GM20431 (cell line): ENCODE data around the gene EDN2.

Experiments used
- in situ Hi-C: fragments of 300-500 bp; cut with MseI, MboI; formaldehyde crosslinking; loops from one replicate; pipeline ENCODE4 v1.15.0; 2020; ENCODE audit warnings: low sequenced_read_pairs; ENCODE audit not compliant: unreplicated experiment

The EDN2 gene

DNA sequence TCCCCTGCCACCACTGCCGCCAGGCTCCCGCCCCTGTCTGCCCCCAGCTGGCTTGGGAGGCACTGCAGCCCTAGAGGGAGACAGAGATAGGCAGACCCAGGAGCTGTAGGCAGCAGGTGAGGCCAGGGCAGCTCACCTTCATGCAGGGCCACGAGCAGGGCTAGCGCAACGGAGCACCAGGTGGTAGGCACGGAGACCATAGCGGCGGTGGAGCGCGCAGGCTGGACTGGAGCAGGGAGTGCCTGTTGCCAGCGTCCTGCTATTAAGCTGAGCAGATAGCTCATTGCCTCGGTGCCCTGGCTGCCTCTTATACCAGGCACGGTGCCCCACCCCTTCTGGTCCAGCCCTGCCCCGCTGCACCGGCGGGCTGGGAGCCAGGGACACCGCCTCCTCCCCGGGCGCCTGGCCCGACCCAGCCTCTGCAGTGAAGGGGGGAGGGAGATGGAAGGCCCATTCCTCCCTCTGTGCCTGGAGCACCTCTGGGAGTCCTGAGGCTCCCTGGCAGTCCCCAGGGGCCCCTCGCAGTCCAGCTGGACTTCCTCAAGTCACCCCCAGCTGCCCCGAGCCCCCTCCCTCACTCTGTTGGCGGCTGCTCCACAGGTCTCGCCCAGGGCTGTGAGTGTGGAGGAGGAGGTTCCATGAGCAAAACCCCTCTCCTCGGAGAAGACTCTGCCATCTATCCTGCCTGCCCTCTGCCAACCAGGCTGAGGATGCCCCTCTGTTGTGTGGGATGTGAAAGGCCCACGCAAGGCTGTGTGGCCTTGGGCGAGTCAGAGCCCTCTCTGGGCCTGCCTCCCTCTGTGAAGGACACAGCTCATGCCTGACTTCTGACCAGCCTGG, at the start of gene EDN2:
Gene EDN2, minus strand, starts transcription at position 282 of the 840 bp plus-strand sequence. Its CDS starts 82 bp downstream, at position 200.
- in situ Hi-C loops, result no loop called here

DNA sequence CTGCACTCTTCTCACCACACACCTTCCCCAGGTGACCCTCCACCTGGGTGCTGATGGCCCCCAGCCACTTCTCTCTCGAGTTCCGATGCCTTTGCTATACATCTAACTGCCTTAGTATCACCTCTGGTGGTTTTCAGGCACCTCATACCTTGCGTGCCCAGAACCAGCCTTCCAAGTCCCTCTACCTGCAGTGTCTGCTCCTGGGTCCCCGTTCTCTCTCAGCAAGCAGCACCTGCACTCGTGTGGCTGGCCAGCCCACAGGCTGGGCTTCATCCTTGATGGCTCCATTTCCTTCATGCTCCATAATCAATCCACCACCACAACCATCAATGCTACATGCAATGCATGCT, 49.2 kb upstream of the EDN2 start:
- in situ Hi-C loops, result no loop called here

DNA sequence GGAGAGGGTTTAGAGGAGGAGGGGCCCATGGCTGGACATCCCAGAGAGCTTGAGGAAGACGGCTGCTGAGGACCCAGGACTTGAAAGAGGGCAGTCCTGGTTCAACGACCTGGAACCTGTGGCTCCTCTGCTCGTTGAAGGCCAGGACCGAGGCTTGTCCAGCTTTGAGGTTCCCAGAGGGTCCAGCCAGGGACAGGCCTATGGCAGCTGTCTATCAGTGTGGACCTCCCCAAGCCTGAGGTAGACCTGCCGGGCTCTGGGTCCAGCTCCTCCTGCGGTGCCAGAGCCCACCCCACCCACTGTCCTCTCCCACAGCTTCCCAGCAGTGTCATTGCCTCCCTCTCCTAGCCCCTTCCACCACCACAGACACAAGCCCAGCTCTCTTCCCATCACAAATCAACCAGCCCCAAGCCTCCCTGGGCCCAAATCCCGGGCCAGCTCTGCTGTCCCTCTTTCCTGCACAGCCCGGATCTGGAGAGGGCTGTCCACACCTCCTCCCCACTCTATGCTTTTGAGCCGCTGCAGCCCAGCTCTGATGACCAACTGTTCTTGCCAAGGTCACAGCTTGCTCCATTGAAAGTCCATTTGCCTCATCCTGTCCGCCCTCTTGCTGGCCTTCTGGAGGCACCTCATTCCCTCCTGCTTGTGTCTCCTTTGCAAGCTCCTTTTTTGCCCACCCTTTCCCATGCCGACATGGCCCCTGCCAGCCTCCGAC, 48.7 kb upstream of the EDN2 start:
- in situ Hi-C loops, result no loop called here

DNA sequence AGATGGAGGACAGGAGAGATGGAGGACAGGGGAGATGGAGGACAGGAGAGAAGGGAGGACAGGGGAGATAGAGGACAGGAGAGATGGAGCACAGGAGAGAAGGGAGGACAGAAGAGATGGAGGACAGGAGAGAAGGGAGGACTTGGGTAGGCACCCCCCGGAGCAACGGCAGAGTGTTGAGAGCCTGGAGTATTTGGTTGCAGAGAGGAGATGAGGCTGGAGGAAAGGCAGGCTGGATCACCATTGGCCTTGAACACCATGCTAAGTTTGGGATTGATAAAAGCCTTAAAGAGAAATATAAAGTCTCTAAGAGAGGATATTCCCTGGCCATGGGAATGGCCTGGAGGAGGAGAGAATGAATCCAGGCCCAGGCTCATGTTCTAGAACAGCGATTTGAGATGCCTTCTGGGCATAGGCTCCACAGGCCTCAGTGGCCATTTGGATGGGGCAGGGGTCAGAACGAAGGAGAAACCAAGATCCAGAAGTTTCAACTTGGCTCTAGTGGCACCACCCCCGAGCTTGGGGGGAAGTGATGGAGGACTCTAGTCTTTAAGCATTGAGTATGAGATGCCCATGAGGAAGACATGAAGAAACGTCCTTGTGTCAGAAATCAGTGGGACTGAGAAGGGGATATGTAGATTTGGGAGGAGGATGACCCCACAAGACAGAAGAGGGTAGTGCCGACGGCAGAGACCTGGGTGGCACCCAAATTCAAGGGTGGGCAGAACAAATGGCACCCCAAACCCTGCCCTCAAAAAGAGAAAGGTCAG, 47.9 kb upstream of the EDN2 start:
- in situ Hi-C loops, result no loop called here

DNA sequence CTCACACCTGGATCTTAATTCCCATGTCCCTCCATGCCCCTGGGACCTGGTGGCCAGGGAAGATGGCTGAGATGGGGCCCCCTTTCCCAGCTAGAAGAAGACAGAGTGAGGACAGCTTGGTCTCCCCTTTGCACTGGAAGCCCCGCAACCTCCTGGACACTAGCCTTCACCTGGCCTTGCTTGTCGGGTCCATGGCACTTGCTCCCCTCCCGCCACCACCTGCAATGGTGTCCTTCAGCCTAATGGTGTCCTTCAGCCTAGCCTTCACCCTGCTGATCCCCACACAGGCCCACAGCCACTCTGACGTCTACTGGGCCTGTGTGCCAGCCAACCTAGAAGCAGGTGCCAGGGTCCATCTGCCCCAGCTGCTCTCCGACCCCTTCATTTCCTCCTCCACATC, 45.9 kb upstream of the EDN2 start:
- in situ Hi-C loops, result no loop called here

DNA sequence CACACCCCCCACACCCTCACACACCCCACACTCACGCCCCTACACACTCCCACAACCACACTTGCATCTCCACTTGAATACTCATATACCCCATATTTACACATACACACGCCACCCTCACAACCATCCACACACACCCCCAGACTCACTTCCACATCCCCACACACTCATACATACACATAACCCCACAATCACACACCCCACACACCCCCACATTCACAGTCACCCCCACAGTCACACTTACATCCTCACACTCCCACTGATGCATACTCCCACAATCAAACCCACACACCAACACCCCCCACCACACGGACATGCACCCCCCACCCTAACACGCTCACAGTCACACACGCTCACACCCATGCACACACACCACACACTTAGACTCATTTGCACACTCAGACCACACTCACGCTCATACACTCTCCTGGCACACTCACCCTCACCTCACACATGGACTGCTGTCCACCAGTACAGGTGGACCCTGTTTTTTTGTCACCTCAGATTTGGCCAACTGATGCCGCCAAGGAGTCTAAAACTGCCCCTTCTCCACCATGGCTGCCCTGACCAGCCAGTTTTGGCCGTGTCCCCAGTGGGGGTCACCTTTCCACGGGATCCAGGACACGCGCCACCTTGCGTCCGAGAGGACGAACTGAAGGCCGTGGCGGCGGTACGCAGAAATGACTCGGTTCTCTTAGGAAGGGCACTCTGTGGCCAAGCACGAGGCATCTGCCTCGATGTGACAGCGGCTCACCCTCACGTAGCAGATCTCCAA, 45.3 kb upstream of the EDN2 start:
- in situ Hi-C loops, result no loop called here

DNA sequence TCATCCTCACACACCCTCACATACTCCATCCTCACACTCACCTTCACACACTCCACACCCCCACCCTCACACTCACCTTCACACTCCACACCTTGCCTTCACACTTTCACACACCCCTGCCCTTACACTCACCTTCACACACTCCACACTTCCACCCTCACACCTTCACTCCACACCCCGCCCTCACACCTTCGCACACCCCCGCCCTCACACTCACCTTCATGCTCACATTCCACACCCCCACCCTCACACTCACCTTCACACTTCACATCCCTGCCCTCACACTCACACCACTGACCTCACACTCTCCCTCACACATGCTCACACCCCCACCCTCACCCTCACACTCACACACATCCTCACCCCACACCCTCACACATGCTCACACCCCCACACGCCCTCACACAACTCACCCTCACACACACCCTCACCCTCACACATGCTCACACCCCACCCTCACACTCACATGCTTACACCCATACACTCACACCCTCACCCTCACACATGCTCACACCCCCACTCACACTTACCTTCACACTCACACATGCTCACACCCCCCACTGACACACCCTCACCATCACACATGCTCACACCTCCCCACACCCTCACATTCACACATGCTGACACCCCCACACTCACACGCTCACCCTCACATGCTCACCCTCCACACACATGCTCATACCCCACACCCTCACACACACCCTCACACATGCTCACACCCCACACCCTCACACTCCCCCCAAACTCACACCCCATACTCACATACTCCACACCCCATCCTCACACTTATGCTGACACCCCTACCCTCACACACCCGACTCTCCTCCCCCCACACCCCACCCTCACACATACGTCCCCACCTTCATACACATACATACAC, 44.5 kb upstream of the EDN2 start:
- in situ Hi-C loops, result no loop called here

DNA sequence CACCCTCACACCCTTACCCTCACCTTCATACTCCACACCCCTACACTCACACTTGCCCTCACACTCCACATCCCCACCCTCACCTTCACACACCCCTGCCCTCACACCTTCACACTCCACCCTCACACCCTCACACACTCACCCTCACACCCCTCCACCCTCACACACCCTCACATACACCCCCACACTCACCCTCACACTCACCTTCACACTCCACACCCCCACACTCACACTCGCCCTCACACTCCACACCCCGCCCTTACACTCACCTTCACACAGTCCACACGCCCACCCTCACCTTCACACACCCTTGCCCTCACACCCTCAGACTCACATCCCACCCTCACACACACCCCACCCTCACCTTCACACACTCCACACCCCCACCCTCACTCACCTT, 43.6 kb upstream of the EDN2 start:
- in situ Hi-C loops, result no loop called here

DNA sequence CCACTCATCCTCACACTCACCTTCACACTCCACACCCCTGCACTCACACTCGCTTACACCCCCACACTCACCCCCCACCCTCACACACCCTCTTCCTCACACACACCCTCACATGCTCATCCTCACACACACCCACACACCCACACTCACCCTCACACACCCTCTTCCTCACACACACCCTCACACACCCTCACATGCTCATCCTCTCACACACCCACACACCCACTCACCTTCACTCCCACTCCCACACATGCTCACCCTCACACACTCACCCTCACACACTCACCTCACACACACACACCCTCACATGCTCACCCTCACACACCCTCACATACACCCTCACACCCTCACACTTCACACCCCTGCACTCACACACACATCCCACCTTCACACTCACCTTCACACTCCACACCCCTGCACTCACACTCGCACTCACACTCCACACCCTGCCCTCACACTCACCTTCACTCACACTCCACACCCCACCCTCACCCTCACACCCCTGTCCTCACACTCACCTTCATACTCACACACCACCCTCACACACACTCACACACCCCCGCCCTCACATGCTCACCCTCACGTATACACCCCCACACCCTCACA, 42.6 kb upstream of the EDN2 start:
- in situ Hi-C loops, result no loop called here

DNA sequence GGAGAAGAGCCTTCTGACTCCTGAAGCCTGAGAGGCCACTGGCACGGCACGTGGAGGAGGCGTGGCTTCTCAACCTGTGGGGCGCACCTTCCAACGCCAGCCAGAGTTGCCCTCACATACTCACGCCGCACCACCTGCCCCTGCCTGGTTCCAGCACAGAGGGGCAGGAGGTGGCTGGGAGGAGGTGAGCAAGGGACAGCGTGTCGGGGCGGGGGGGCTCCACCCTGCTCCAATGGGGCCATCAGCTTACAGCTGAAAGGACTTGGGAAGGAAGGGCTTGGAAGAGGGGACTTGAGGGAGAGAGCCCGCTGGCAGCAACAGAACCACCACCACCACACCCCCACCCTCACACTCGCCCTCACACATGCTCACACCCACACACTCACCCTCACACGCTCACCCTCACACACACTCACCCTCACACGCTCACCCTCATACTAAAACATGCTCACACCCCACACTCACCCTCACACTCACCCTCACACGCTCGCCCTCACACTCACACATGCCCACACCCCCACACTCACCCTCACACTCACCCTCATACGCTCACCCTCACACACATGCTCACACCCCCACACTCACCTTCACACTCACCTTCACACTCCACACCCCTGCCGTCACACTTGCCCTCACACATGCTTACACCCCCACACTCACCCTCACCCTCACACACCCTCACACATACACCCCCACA, 41.6 kb upstream of the EDN2 start:
- in situ Hi-C loops, result no loop called here

DNA sequence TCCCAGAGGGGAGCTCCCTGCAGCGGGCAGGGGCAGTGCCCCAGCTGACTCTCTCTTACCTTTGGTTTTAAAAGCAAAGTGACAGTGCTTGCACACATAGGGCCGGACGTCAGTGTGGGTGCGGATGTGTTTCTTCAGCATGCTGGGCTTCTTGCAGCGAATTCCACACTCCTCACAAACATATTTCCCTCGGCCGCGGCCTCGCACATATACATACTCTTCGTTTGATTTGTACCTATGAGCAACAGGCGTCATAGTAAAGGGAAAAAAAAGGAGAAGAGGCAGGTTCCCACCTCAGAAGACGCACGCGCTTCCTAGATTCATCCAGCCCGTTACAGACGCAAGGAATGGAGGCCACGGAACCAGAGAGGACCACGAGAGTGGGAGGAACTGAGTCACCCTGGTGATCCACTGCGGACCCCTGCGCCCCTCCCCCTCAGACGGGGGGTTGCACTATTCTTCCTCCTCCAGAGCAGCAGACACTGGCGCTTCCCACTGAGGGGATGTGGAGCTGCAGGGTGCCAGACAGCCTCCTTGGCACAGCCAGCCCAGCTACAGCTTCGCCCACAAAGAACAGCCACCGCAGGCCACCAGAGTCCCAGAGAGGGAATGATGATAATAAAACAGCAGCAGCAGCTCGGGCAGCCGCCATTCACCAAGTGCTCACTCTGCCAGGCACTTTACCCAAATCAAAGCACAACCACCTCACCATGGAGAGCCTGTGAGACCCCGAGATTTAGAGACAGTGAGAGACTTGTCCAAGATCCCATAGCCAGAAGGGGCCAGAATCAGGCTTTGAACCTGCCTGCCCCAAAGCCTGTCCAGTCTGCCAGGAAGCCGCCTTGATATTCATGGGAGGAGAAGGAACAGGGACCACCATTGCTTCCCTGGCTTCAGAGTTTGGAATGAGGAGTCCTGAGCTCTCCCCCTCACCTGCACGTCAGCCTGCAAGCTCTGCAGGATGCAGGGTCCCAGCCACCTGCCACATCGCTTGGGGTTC, 40.5 kb upstream of the EDN2 start:
- in situ Hi-C loops, result no loop called here

DNA sequence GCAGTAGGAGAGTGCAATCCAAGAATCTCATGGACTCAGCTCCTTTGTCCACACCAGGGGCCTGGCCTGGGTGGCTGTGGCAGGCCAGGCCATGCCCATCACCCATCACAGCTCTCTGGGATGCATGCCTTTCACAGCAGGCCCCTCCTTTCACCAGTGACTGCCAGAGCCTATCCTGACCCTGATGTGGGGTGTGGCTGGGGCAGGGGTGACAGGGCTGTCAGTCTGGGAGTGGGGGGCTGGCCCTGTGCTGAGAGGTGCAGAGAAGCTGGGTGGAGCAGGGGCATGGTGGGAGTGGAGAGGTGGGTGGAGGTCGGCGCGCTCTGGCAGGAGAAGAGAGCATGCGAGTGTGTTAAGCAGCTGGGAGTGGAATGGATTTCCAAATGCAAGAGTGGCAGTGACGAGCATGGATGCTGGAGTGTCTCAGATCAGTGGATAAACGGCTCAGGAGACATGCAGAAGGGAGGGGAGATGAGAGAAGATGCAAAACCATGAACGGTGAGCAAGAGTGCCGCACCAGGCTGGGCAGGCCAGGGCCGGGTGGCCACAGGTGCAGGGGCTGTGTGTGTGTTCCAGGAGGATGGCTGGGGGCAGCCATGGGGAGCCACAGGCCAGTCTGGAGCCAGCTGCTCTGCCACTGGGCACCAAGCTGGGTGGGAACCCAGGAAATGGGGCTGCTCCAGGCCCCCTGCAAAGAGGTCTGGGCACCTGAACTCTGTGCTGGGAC, 39.6 kb upstream of the EDN2 start:
- in situ Hi-C loops, result no loop called here

DNA sequence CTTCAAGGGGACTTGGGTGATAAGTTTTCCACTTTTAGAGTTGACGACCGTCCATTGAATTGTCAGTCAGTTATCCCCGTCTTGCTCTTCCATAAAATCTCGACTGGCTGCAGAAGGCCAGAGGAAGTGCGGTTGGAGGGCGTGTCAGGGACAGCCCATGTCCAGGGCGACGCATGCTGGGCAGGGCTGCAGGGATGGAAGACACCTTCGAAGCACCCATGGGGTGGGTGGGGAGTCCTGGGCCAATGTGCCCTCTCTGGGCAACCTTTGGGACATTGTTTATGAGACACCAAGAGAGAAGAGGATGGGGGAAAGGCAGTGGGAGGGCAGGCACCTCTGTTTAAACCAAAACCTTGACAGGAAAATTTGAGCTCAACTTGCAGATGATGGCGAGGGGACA, 38.6 kb upstream of the EDN2 start:
- in situ Hi-C loops, result no loop called here

DNA sequence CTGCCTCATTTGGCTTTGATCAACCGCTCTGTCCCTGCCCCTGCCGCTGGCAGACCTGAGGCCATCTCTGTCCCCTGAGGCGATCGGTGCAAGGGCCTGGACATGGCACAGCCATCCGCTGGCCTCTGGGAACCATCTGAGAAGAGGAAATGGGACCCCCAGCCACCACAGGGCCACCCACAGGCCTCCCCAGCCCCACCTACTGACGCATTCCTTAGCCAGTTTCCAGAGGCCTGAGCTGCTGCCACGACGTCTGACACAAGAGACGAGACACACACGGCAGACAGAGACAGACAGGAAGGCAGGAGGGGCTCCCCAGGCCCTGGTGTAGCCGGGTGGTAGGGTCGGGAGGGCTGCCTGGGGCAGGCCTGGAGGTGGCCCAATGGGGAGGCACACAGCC, 37.3 kb upstream of the EDN2 start:
- in situ Hi-C loops, result no loop called here

DNA sequence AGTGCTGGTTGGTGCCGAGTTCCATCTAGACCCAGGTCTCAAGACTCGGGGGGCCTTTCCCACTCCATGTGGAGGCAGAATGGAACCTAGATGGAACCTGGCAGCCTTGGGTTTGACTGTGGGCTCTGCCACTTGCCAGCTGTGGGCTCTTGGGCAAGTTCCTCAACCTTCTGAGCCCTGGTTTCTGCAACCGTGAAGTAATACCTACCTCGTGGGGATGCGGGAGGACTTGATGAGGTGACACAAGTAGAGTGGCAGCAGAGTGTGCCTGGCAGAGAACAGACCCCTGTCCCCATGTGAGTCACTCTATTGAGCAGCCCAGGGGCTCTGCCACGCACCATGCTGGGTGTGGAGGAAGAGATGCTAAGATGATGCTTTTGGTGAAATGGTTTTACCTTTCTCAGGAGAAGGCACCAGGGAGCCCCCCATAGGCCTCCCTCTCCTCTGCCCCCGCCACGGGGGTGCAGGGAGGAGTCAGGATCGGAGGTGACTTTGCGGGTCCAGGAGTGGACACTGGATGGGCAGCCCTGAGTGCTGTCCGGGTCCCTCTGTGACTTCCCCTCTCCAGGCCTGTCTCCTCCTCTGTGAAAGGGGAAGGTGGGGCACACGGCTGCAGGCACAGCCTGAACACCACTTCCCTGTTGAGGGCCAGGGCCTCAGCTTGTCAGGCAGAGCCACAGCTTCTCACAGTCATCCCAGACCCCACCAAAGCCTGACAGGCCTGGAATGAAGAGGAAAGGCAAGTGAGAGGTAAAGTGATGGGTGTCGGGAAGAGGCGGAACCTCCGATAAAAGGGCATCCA, 36.7 kb upstream of the EDN2 start:
- in situ Hi-C loops, result no loop called here

DNA sequence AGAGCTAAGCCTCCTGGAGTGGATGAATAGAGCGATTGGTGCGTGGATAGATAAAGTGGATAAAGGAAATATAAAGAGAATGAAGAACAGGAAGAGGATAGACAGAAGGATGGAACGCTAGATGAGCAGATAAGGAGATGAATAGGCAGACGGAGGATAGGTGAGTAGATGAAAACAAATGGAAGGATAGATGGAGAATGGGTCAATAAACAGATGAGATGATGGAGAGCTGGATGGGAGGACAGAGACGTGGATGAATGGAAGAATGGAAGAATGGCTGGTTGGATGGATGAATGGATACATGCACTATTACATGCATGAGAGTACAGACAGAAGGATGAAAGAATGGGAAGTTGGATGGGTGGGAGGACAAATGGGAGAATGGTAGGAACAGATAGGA, 35.2 kb upstream of the EDN2 start:
- in situ Hi-C loops, result no loop called here
